K562 (cell line): ENCODE results near the gene SENP7. TPM values are rescaled to one million over a fixed set of nuclear protein-coding genes. Genes with fewer than 3 reads are reported as not detected.

Experiments used
- ATAC-seq: fragments of 200-7000 bp; cut with Tn5 transposase; 3 replicates; pipeline ENCODE4 v1.9.1; 2020; ENCODE audit warnings: moderate library complexity
- BruUV-seq: library from RNA; stranded (reverse); fragments of 400-500 nt; replicated peaks from 2 replicates; lab custom pipeline; 2021; lab: Mats Ljungman, UMichigan
- CTCF ChIA-PET: fragments of 300-600 bp; formaldehyde crosslinking; extraction: SDS; loops from one replicate; lab custom pipeline; 2021; ENCODE audit warnings: low intra/inter-chr PET ratio; lab: Yijun Ruan, JAX
- POLR2A ChIA-PET: fragments of 300-600, 350-650 bp; sonication (Branson Sonifier 250); formaldehyde crosslinking; extraction: SDS; loops from one replicate; lab custom pipeline; 2021; ENCODE audit warnings: antibody characterized with exemption, inconsistent platforms; lab: Yijun Ruan, JAX
- DNase-seq, 4 experiments: peaks; one replicate each; pipeline versions ENCODE4 v3.0.0 to v3.0.0-alpha.2; 2011 to 2018; ENCODE audit warnings: low spot score in 3 of 4, mixed read lengths in 3 of 4; ENCODE audit errors: extremely low read depth in 1 of 4
- FAIRE-seq: peaks from 2 replicates; lab custom pipeline; 2011; peaks lifted over from hg19 to GRCh38; lab: Jason Lieb, UNC
- H2AFZ ChIP-seq: 2 replicates; pipeline ENCODE4 v1.6.0; 2011; ENCODE audit warnings: low read depth, low read length, control low read depth, inconsistent platforms
- H3K27ac ChIP-seq: fragments of 200-600 bp; 3 replicates; pipeline ENCODE4 v1.8.0; 2011; ENCODE audit warnings: low read depth, mild to moderate bottlenecking, control low read depth, inconsistent platforms, low read length, moderate library complexity, mixed read lengths; ENCODE audit errors: extremely low read depth
- H3K27me3 ChIP-seq, 2 experiments: fragments of 300-600 bp in 1 of 2; 2 replicates in 1 of 2; 3 replicates in 1 of 2; pipeline versions ENCODE4 v1.6.0 to v1.8.0; 2011; ENCODE audit warnings: inconsistent platforms in 2 of 2, low read length in 2 of 2, mild to moderate bottlenecking in 1 of 2, mixed read lengths in 1 of 2, moderate library complexity in 1 of 2; ENCODE audit not compliant: control insufficient read depth in 2 of 2, insufficient read depth in 2 of 2
- H3K36me3 ChIP-seq: fragments of 300-600 bp; 3 replicates; pipeline ENCODE4 v1.8.0; 2011; ENCODE audit warnings: mild to moderate bottlenecking, low read length, inconsistent platforms; ENCODE audit not compliant: control insufficient read depth, insufficient read depth
- H3K4me1 ChIP-seq, 2 experiments: fragments of 200-600 bp in 1 of 2; replicated peaks in 1 of 2; 2 replicates in 1 of 2; 3 replicates in 1 of 2; pipeline versions ENCODE4 v1.5.1 to v1.8.0; 2011; ENCODE audit warnings: inconsistent platforms in 2 of 2, low read length in 2 of 2, mild to moderate bottlenecking in 1 of 2, mixed read lengths in 1 of 2, moderate library complexity in 1 of 2; ENCODE audit not compliant: control insufficient read depth in 2 of 2, insufficient read depth in 2 of 2
- H3K4me2 ChIP-seq: 2 replicates; pipeline ENCODE4 v1.6.1; 2011; ENCODE audit warnings: low read length, control low read depth, inconsistent platforms, mixed read lengths; ENCODE audit not compliant: insufficient read depth
- H3K4me3 ChIP-seq: fragments of 200-600 bp; sonication (generic), shearing (Covaris generic); 2 replicates; pipeline ENCODE4 v1.5.1; 2016; ENCODE audit warnings: control low read depth, inconsistent platforms
- H3K79me2 ChIP-seq: fragments of 200-600 bp; 3 replicates; pipeline ENCODE4 v1.8.0; 2011; ENCODE audit warnings: low read length, inconsistent platforms; ENCODE audit not compliant: control insufficient read depth, insufficient read depth
- H3K9ac ChIP-seq, 2 experiments: 2 replicates each; pipeline versions ENCODE4 v1.6.0 to v1.6.1; 2011; ENCODE audit warnings: low read depth in 2 of 2, low read length in 2 of 2, control low read depth in 1 of 2, inconsistent platforms in 1 of 2, mild to moderate bottlenecking in 1 of 2, mixed read lengths in 1 of 2; ENCODE audit not compliant: insufficient read depth in 1 of 2
- H3K9me1 ChIP-seq: one replicate; pipeline ENCODE4 v1.6.0; 2011; ENCODE audit warnings: inconsistent platforms, mild to moderate bottlenecking, low read length, moderate library complexity; ENCODE audit not compliant: control insufficient read depth, insufficient read depth
- H3K9me3 ChIP-seq: replicated peaks from 2 replicates; pipeline ENCODE4 v1.5.1; 2011; ENCODE audit warnings: low read depth, low read length, inconsistent platforms; ENCODE audit not compliant: control insufficient read depth, insufficient read depth
- H4K20me1 ChIP-seq: replicated peaks from 2 replicates; pipeline ENCODE4 v1.6.1; 2011; ENCODE audit warnings: low read length, inconsistent platforms, mixed read lengths; ENCODE audit not compliant: control insufficient read depth, insufficient read depth
- DMBX1 ChIP-seq: fragments of 250-450 bp; sonication (Bioruptor Pico); IDR thresholded peaks from 2 replicates; pipeline ENCODE4 v1.8.0; 2022; ENCODE audit warnings: inconsistent platforms, mild to moderate bottlenecking, moderate library complexity, borderline replicate concordance
- RBM25 ChIP-seq: fragments of 200-400 bp; formaldehyde crosslinking; IDR thresholded peaks from 2 replicates; pipeline ENCODE4 v1.6.1; 2018; ENCODE audit warnings: low read length, low read depth, moderate library complexity; ENCODE audit not compliant: severe bottlenecking
- SNIP1 ChIP-seq: fragments of 450-650 bp; IDR thresholded peaks from 2 replicates; pipeline ENCODE4 v1.7.1; 2017; ENCODE audit warnings: low read depth, mild to moderate bottlenecking
- ZNF121 ChIP-seq: sonication (generic); formaldehyde crosslinking; conservative IDR thresholded peaks from 2 replicates; pipeline ENCODE4 v1.8.0; 2022; ENCODE audit warnings: missing genetic modification reagents
- WGBS: fragments of 100-300 bp; shearing (Covaris generic); methylation state at CpG from one replicate; pipeline ENCODE4 v1.1.6; 2016; ENCODE audit warnings: low coverage, mixed read lengths; ENCODE audit not compliant: insufficient coverage; ENCODE audit errors: missing lambda C conversion rate; 5-methylcytosine and 5-hydroxymethylcytosine counted together
- in situ Hi-C: fragments of 300-500 bp; cut with MboI; formaldehyde crosslinking; loops from 4 replicates; pipeline ENCODE4 v1.15.0; 2018; ENCODE audit warnings: inconsistent platforms, mixed read lengths
- intact Hi-C: fragments of 100-400 bp; cut with micrococcal nuclease; formaldehyde crosslinking; loops from 2 replicates; pipeline ENCODE4 v1.14.2; 2022
- polyA plus RNA-seq, 8 experiments: library from polyadenylated mRNA; depleted of rRNA in 4 of 8; stranded (reverse) in 5 of 8; unstranded in 3 of 8; fragments of >200 nt; fragmentation: Nextera tagmentation in 2 of 8; fragmentation: Illumina TruSeq in 1 of 8; extraction: Ambion mirVana in 2 of 8; extraction: Trizol in 1 of 8; gene quantifications; 2 replicates each; pipeline versions ENCODE4 v1.2.1 to v1.2.3, GENCODE V29; 2011 to 2014; ENCODE audit warnings: inconsistent platforms in 1 of 8, missing spikeins in 1 of 8
- total RNA-seq, 7 experiments: library from RNA; depleted of rRNA in 6 of 7; stranded (reverse); fragments of >200 nt in 6 of 7; fragmentation: Illumina TruSeq in 2 of 7; extraction: Trizol in 2 of 7; gene quantifications; 2 replicates each; pipeline versions ENCODE4 v1.2.1 to v1.2.3, GENCODE V29; 2011 to 2021; ENCODE audit warnings: low replicate concordance in 1 of 7

Gene SENP7
- total and polyA plus RNA-seq, 9 of the 15 experiments (the other 6 are each of a cell fraction or from before 2014, with no cell fraction given) = 4.1 to 21.9 (median 10.7) TPM

DNA sequence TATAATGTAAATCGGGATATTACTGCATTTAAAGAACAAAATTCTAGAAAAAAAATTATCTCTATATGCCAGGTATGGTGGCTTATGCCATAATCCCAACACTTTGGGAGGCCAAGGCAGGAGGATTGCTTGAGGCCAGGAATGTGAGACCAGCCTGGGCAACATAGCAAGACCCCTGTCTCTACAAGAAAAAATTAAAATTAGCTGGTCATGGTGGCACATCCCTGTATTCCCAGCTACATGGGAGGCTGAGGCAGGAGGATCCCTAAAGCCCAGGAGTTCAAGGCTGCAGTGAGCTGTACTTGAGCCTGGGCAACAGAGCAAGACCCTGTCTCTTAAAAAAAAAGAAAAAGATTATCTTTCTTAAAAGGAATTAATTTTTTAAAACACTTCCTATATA is 12.8 kb downstream of the SENP7 start:
- no peak overlapping the region for H3K4me2 ChIP-seq
- peaks cover 14% of the 10 kb centered on the region; the same call in 1 of the 3 replicates for H3K36me3 ChIP-seq
- peaks cover 42% of the 10 kb centered on the region for H3K79me2 ChIP-seq
- no peak overlapping the region for H2AFZ ChIP-seq
- intact Hi-C loops = no loop called here
- no peak for FAIRE-seq
- no peaks in the 10 kb centered on the region for H3K9me1 ChIP-seq
- WGBS = 91% methylated on average over 1 of the region's 1 CpG
- peak; percentile 93 for TF ChIP-seq ZNF121 (CRISPR knock-in tag)
- TF ChIP-seq SNIP1 = no peak
- peak; percentile 13 for TF ChIP-seq RBM25
- H3K27me3 ChIP-seq = no peaks in the 10 kb centered on the region
- DNase-seq = no peak
- H3K9me3 ChIP-seq = no peaks in the 10 kb centered on the region
- no peak for ATAC-seq
- H3K4me1 ChIP-seq = no peaks in the 10 kb centered on the region; a peak in 1 of 5 replicates
- no TSS peak for BruUV-seq
- in situ Hi-C loops = no loop called here
- ChIA-PET POLR2A (no interaction called here), CTCF (interaction anchor here (0.7 kb wide), 1 partner anchor 1307 kb away, joined by 4 read pairs; no protein-coding TSS in a partner anchor)
- no peak overlapping the region for H3K4me3 ChIP-seq
- no peaks in the 10 kb centered on the region for H4K20me1 ChIP-seq
- H3K9ac ChIP-seq = no peak overlapping the region
- no peak overlapping the region for H3K27ac ChIP-seq

- Histone ChIP-seq H3K9me1 (no peaks in the 10 kb centered on the region), H3K4me1 (no peaks in the 10 kb centered on the region; a peak in 1 of 5 replicates), H3K36me3 (peaks cover 14% of the 10 kb centered on the region; the same call in 2 of the 3 replicates), H3K9me3 (no peaks in the 10 kb centered on the region), H3K4me3 (no peak overlapping the region), H3K27ac (no peak overlapping the region), H2AFZ (no peak overlapping the region), H3K4me2 (no peak overlapping the region), H3K79me2 (peaks cover 35% of the 10 kb centered on the region), H3K9ac (no peak overlapping the region), H3K27me3 (no peaks in the 10 kb centered on the region), H4K20me1 (no peaks in the 10 kb centered on the region)
- no peak for DNase-seq
- no peak for ATAC-seq
- intact Hi-C loops (no loop called here), in situ Hi-C loops (no loop called here)
- WGBS = 78% methylated on average over 2 of the region's 2 CpGs
- CTCF ChIA-PET = no interaction called here
- FAIRE-seq = no peak
- POLR2A ChIA-PET = no interaction called here
- TF ChIP-seq DMBX1 (no peak), ZNF121 (CRISPR knock-in tag) (peak; percentile 68)
- BruUV-seq = no TSS peak
These were observed 15.2 kb downstream of the SENP7 start for GRCh38 chr3:101497803-101498202.
